HFFc6 (cell line): ENCODE results near the gene ERBB4. TPM values are rescaled to one million over a fixed set of nuclear protein-coding genes. Genes with fewer than 3 reads are reported as not detected.

ENCODE experiments used
- DNase-seq: peaks from one replicate; pipeline ENCODE4 v3.0.0-alpha.2; 2018
- H3K27ac Mint-ChIP-seq: 2 replicates; pipeline ENCODE4 v1.8.0; 2020; ENCODE audit warnings: mild to moderate bottlenecking, mixed read lengths
- H3K27me3 Mint-ChIP-seq: 2 replicates; pipeline ENCODE4 v1.8.0; 2021; ENCODE audit warnings: mild to moderate bottlenecking, moderate library complexity, mixed read lengths; ENCODE audit not compliant: insufficient read depth
- H3K36me3 Mint-ChIP-seq: 2 replicates; pipeline ENCODE4 v1.8.0; 2021; ENCODE audit warnings: low read depth, mixed read lengths
- H3K4me1 Mint-ChIP-seq: 2 replicates; pipeline ENCODE4 v1.8.0; 2020; ENCODE audit warnings: low read depth, mixed read lengths
- H3K4me3 Mint-ChIP-seq: 2 replicates; pipeline ENCODE4 v1.8.0; 2020; ENCODE audit warnings: mild to moderate bottlenecking, moderate library complexity, mixed read lengths
- H3K9me3 Mint-ChIP-seq: 2 replicates; pipeline ENCODE4 v1.8.0; 2020; ENCODE audit warnings: mild to moderate bottlenecking, mixed read lengths
- CTCF ChIP-seq: fragments of 200-600 bp; sonication (generic); IDR thresholded peaks from 2 replicates; pipeline ENCODE4 v1.5.0; 2021; ENCODE audit warnings: antibody characterized with exemption, mild to moderate bottlenecking
- total RNA-seq, 6 experiments: library from RNA; stranded (reverse); fragmentation: NEBNext Ultra II Directional; extraction: Animal tissue kit (Norgen Biotek cat#: 25700); gene quantifications; 2 replicates in 1 of 6; 3 replicates in 5 of 6; pipeline ENCODE4 v1.2.3, GENCODE V29; 2021

ERBB4 gene
- total RNA-seq, 6 experiments from 2014 or later: not detected

- Mint-ChIP-seq H3K36me3 (no peaks in the 10 kb centered on the region), H3K4me3 (no peak overlapping the region), H3K27ac (no peak overlapping the region), H3K27me3 (no peaks in the 10 kb centered on the region), H3K9me3 (peaks cover 12% of the 10 kb centered on the region; the same call in 1 of the 2 replicates), H3K4me1 (no peaks in the 10 kb centered on the region)
- no peak for DNase-seq
- TF ChIP-seq CTCF: no peak
Observed at GRCh38 chr2:211798868-211799267, 739.7 kb downstream of the ERBB4 start.

GRCh38 chr2:211793690-211794089 is 744.9 kb downstream of the ERBB4 start:
- Mint-ChIP-seq H3K4me1 (no peaks in the 10 kb centered on the region), H3K27me3 (no peaks in the 10 kb centered on the region), H3K9me3 (peaks cover 28% of the 10 kb centered on the region)

GRCh38 chr2:211789982-211790381 is 748.6 kb downstream of the ERBB4 start:
- peaks cover 32% of the 10 kb centered on the region for H3K9me3 Mint-ChIP-seq
- TF ChIP-seq CTCF: no peak
- no peaks in the 10 kb centered on the region for H3K36me3 Mint-ChIP-seq
- H3K4me3 Mint-ChIP-seq: no peak overlapping the region
- no peaks in the 10 kb centered on the region for H3K4me1 Mint-ChIP-seq
- DNase-seq: no peak
- no peaks in the 10 kb centered on the region for H3K27me3 Mint-ChIP-seq
- no peak overlapping the region for H3K27ac Mint-ChIP-seq

More at GRCh38 chr2:211793690-211794089, 744.9 kb downstream of the ERBB4 start:
- Mint-ChIP-seq H3K4me3 (no peak overlapping the region), H3K27ac (no peak overlapping the region), H3K36me3 (no peaks in the 10 kb centered on the region)
- DNase-seq: no peak
- no peak for TF ChIP-seq CTCF

GRCh38 chr2:211766689-211767088 is 771.9 kb downstream of the ERBB4 start:
- DNase-seq: no peak
- Mint-ChIP-seq H3K4me3 (no peak overlapping the region), H3K27me3 (peaks cover 2% of the 10 kb centered on the region; the same call in 1 of the 2 replicates), H3K36me3 (no peaks in the 10 kb centered on the region), H3K9me3 (peaks cover 50% of the 10 kb centered on the region), H3K4me1 (no peaks in the 10 kb centered on the region), H3K27ac (no peak overlapping the region)
- no peak for TF ChIP-seq CTCF

GRCh38 chr2:211762479-211762878 is 776.1 kb downstream of the ERBB4 start:
- H3K4me3 Mint-ChIP-seq: no peak overlapping the region
- peaks cover 36% of the 10 kb centered on the region for H3K9me3 Mint-ChIP-seq
- H3K27ac Mint-ChIP-seq: no peak overlapping the region
- no peaks in the 10 kb centered on the region for H3K36me3 Mint-ChIP-seq
- no peaks in the 10 kb centered on the region for H3K27me3 Mint-ChIP-seq
- no peaks in the 10 kb centered on the region for H3K4me1 Mint-ChIP-seq
- no peak for TF ChIP-seq CTCF
- DNase-seq: no peak

- TF ChIP-seq CTCF: no peak
- peaks cover 23% of the 10 kb centered on the region for H3K9me3 Mint-ChIP-seq
- peaks cover 8% of the 10 kb centered on the region; the same call in 1 of the 2 replicates for H3K4me1 Mint-ChIP-seq
- H3K27ac Mint-ChIP-seq: no peak overlapping the region
- H3K36me3 Mint-ChIP-seq: no peaks in the 10 kb centered on the region
- no peaks in the 10 kb centered on the region for H3K27me3 Mint-ChIP-seq
- no peak overlapping the region for H3K4me3 Mint-ChIP-seq
- DNase-seq: no peak
Observed at GRCh38 chr2:211760103-211760502, 778.5 kb downstream of the ERBB4 start.
